Measurements from ENCODE around the gene RTL5. TPM values are rescaled to one million over a fixed set of nuclear protein-coding genes. Genes with fewer than 3 reads are reported as not detected.

Gene RTL5
- under 0.01 and 0.30 TPM in 2 replicates for total RNA-seq

DNA sequence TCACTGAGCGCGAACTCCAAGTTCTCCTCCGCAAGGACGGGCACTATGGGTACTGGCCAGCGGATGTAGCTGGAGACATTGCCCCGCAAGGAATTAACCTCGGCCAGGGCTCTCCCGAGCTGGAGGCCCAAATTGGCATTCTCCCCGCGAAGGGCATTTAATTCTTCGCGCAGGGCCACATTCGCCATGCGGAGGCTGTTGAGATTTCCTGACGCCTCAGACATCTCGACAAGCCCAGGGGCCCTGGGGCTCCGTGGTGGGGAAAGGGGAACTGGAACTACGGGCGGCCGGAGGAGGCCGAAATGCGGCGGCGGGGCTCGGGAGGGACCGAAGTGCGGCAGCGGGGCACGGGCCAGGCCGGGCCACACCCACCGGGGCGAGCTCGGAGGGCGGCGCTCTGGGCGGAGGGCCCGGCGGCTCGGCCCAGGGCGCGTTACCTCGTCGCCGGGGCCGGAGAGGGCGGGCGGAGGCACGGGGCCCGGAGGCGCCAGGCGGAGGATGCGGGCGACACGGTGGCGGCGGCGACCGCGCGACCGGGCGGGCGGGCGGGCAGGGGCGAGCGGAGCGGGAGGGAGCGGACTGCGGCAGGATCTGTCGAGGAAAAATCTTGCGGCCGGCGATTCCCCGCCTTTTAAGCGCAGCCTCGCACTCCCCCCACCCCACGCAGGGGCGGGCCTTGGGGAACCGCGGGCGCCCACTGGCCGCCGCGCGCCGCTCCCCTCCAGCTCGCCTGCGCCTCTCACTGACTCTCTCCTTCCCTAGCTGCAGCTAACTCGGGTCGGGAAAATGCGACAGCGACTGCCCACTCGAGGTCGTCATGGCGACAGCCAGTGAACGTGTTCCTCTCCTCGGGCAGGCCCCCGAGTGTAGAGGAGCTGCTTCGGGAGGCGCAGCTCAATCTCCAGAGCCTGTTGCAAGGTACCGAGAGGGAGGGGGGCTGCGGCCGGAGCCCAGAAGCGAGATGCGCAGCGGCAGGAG is at the start of gene RTL5:
Gene RTL5, minus strand, starts transcription at position 599 of the 978 bp plus-strand sequence.

Other genes starting within 250 kb of the RTL5 start
- 9.1 and 18.1 TPM in 2 replicates for gene NHSL2, start 221.1 kb downstream of the RTL5 start, total RNA-seq
- 4.1 and 14.6 TPM in 2 replicates for gene PIN4, start 49.8 kb upstream of the RTL5 start, total RNA-seq
- gene ERCC6L, start 107.1 kb upstream of the RTL5 start, total RNA-seq = 4.2 and 7.0 TPM in 2 replicates
- 821 and 881 TPM in 2 replicates for gene RPS4X, start 145.3 kb upstream of the RTL5 start, total RNA-seq
- gene CITED1, start 174.0 kb upstream of the RTL5 start, total RNA-seq = not detected in 2 replicates